IMR-90 (cell line): Measurements from ENCODE around the gene DNMT3A. TPM values are rescaled to one million over a fixed set of nuclear protein-coding genes. Genes with fewer than 3 reads are reported as not detected.

Experiments used
- ATAC-seq: fragments of 200-7000 bp; cut with Tn5 transposase; 2 replicates; pipeline ENCODE4 v1.9.1; 2020; ENCODE audit warnings: low read depth, mild to moderate bottlenecking, moderate library complexity
- BruUV-seq: library from RNA; stranded (reverse); fragments of 400-500 nt; replicated peaks from 2 replicates; lab custom pipeline; 2021; lab: Mats Ljungman, UMichigan
- CTCF ChIA-PET: fragments of 300-600 bp; formaldehyde crosslinking; extraction: SDS; loops from one replicate; lab custom pipeline; 2021; ENCODE audit warnings: antibody characterized with exemption; lab: Yijun Ruan, JAX
- POLR2A ChIA-PET: fragments of 300-600 bp; sonication (Branson Sonifier 250); formaldehyde crosslinking; loops from one replicate; lab custom pipeline; 2022; ENCODE audit warnings: antibody characterized with exemption; ENCODE audit not compliant: unreplicated experiment; lab: Charles Lee
- DNase-seq: peaks from one replicate; pipeline ENCODE4 v3.0.0; 2013
- H2AFZ ChIP-seq: replicated peaks from 2 replicates; pipeline ENCODE3; 2013; ENCODE audit warnings: low read length, mild to moderate bottlenecking; ENCODE audit not compliant: poor library complexity
- H2AK5ac ChIP-seq: 2 replicates; pipeline ENCODE4 v1.6.1; 2013; ENCODE audit warnings: low read depth, low read length, inconsistent platforms
- H2AK9ac ChIP-seq: replicated peaks from 2 replicates; pipeline ENCODE3; 2013; ENCODE audit warnings: mild to moderate bottlenecking, low read depth, low read length, moderate library complexity; ENCODE audit not compliant: poor library complexity
- H2BK120ac ChIP-seq: 2 replicates; pipeline ENCODE4 v1.6.1; 2013; ENCODE audit warnings: low read depth, low read length, inconsistent platforms
- H2BK15ac ChIP-seq: 3 replicates; pipeline ENCODE4 v1.6.1; 2013; ENCODE audit warnings: low read depth, low read length, inconsistent platforms
- H2BK20ac ChIP-seq: 2 replicates; pipeline ENCODE4 v1.6.1; 2013; ENCODE audit warnings: low read depth, mild to moderate bottlenecking, inconsistent platforms, low read length, moderate library complexity
- H2BK5ac ChIP-seq: 2 replicates; pipeline ENCODE4 v1.6.1; 2013; ENCODE audit warnings: mild to moderate bottlenecking, low read depth, low read length, inconsistent platforms; ENCODE audit not compliant: poor library complexity, severe bottlenecking
- H3K14ac ChIP-seq: replicated peaks from 2 replicates; pipeline ENCODE4 v1.6.1; 2013; ENCODE audit warnings: low read depth, low read length, inconsistent platforms
- H3K18ac ChIP-seq: 2 replicates; pipeline ENCODE4 v1.6.1; 2013; ENCODE audit warnings: low read depth, low read length, control low read depth
- H3K23ac ChIP-seq: 2 replicates; pipeline ENCODE4 v1.6.1; 2013; ENCODE audit warnings: low read depth, low read length, inconsistent platforms
- H3K27ac ChIP-seq: 2 replicates; pipeline ENCODE4 v1.5.1; 2013; ENCODE audit warnings: mild to moderate bottlenecking, control low read depth, low read length; ENCODE audit not compliant: insufficient read depth
- H3K27me3 ChIP-seq: 2 replicates; pipeline ENCODE4 v1.6.1; 2013; ENCODE audit warnings: low read length; ENCODE audit not compliant: control insufficient read depth, insufficient read depth
- H3K36me3 ChIP-seq: 2 replicates; pipeline ENCODE4 v1.6.1; 2013; ENCODE audit warnings: low read length, mixed read lengths; ENCODE audit not compliant: control insufficient read depth, insufficient read depth
- H3K4ac ChIP-seq: 2 replicates; pipeline ENCODE4 v1.6.1; 2013; ENCODE audit warnings: low read depth, low read length, inconsistent platforms
- H3K4me1 ChIP-seq: 2 replicates; pipeline ENCODE4 v1.6.1; 2013; ENCODE audit warnings: low read length, mixed read lengths; ENCODE audit not compliant: control insufficient read depth, insufficient read depth
- H3K4me2 ChIP-seq: 2 replicates; pipeline ENCODE4 v1.6.1; 2013; ENCODE audit warnings: low read depth, mild to moderate bottlenecking, control low read depth, low read length, moderate library complexity
- H3K4me3 ChIP-seq: 2 replicates; pipeline ENCODE4 v1.5.1; 2013; ENCODE audit warnings: low read depth, mild to moderate bottlenecking, control low read depth, low read length, moderate library complexity; ENCODE audit not compliant: insufficient read depth
- H3K56ac ChIP-seq: 2 replicates; pipeline ENCODE4 v1.6.1; 2013; ENCODE audit warnings: low read length, inconsistent platforms; ENCODE audit not compliant: insufficient read depth; ENCODE audit errors: extremely low read depth
- H3K79me1 ChIP-seq, 2 experiments: 2 replicates each; pipeline ENCODE4 v1.6.1; 2013; ENCODE audit warnings: low read length in 2 of 2, inconsistent platforms in 1 of 2, low read depth in 1 of 2
- H3K9ac ChIP-seq: 2 replicates; pipeline ENCODE4 v1.6.1; 2013; ENCODE audit warnings: low read depth, low read length, control low read depth
- H3K9me1 ChIP-seq: 2 replicates; pipeline ENCODE4 v1.6.1; 2013; ENCODE audit warnings: low read length, inconsistent platforms; ENCODE audit not compliant: insufficient read depth
- H3K9me3 ChIP-seq: 2 replicates; pipeline ENCODE4 v1.6.1; 2013; ENCODE audit warnings: low read length; ENCODE audit not compliant: control insufficient read depth, insufficient read depth
- H4K20me1 ChIP-seq: 2 replicates; pipeline ENCODE4 v1.6.1; 2013; ENCODE audit warnings: low read length, inconsistent platforms; ENCODE audit not compliant: insufficient read depth
- H4K5ac ChIP-seq: 2 replicates; pipeline ENCODE4 v1.6.1; 2013; ENCODE audit warnings: mild to moderate bottlenecking, low read depth, low read length, control low read depth
- H4K8ac ChIP-seq, 2 experiments: 2 replicates each; pipeline ENCODE4 v1.6.1; 2013; ENCODE audit warnings: low read depth in 2 of 2, low read length in 2 of 2, control low read depth in 1 of 2, inconsistent platforms in 1 of 2
- H4K91ac ChIP-seq: 2 replicates; pipeline ENCODE4 v1.6.1; 2013; ENCODE audit warnings: low read depth, low read length, inconsistent platforms; ENCODE audit not compliant: insufficient read depth
- BHLHE40 ChIP-seq: fragments of 150-350 bp; IDR thresholded peaks from 2 replicates; pipeline ENCODE4 v1.6.1; 2016; ENCODE audit warnings: mild to moderate bottlenecking, low read depth, low read length
- CEBPB ChIP-seq: IDR thresholded peaks from 2 replicates; pipeline ENCODE4 v1.6.1; 2012; ENCODE audit warnings: low read depth, low read length, improper control_type of control experiment
- CHD1 ChIP-seq: IDR thresholded peaks from 2 replicates; pipeline ENCODE4 v1.6.1; 2012; ENCODE audit warnings: low read depth, low read length, improper control_type of control experiment
- CTCF ChIP-seq: conservative IDR thresholded peaks from 2 replicates; pipeline ENCODE4 v1.5.1; 2012; ENCODE audit warnings: mild to moderate bottlenecking, low read depth, low read length, improper control_type of control experiment
- ELK1 ChIP-seq: fragments of 150-350 bp; IDR thresholded peaks from 2 replicates; pipeline ENCODE4 v1.6.1; 2016; ENCODE audit warnings: low read depth, mild to moderate bottlenecking, low read length, moderate library complexity, borderline replicate concordance
- FOS ChIP-seq: fragments of 150-350 bp; IDR thresholded peaks from 2 replicates; pipeline ENCODE4 v1.6.1; 2016; ENCODE audit warnings: low read depth, low read length
- MAFK ChIP-seq: IDR thresholded peaks from 2 replicates; pipeline ENCODE4 v1.6.1; 2012; ENCODE audit warnings: low read depth, low read length, improper control_type of control experiment
- MAZ ChIP-seq: IDR thresholded peaks from 2 replicates; pipeline ENCODE4 v1.6.1; 2012; ENCODE audit warnings: low read depth, mild to moderate bottlenecking, low read length, improper control_type of control experiment, moderate library complexity, borderline replicate concordance
- NFE2L2 ChIP-seq: fragments of 150-350 bp; IDR thresholded peaks from 2 replicates; pipeline ENCODE4 v1.6.1; 2016; ENCODE audit warnings: low read depth, mild to moderate bottlenecking, low read length
- POLR2A ChIP-seq: IDR thresholded peaks from 2 replicates; pipeline ENCODE4 v1.6.1; 2012; ENCODE audit warnings: mild to moderate bottlenecking, low read depth, low read length
- RAD21 ChIP-seq: IDR thresholded peaks from 2 replicates; pipeline ENCODE4 v1.6.1; 2012; ENCODE audit warnings: low read length, improper control_type of control experiment
- RCOR1 ChIP-seq: IDR thresholded peaks from 2 replicates; pipeline ENCODE4 v1.6.1; 2012; ENCODE audit warnings: mild to moderate bottlenecking, low read length, improper control_type of control experiment; ENCODE audit not compliant: insufficient replicate concordance
- RFX5 ChIP-seq: IDR thresholded peaks from 2 replicates; pipeline ENCODE4 v1.8.0; 2012; ENCODE audit warnings: low read depth, mild to moderate bottlenecking, low read length, moderate library complexity
- SMC3 ChIP-seq: fragments of 150-350 bp; IDR thresholded peaks from 2 replicates; pipeline ENCODE4 v1.6.1; 2016; ENCODE audit warnings: low read depth, mild to moderate bottlenecking, antibody characterized with exemption, low read length, moderate library complexity
- USF2 ChIP-seq: fragments of 150-350 bp; IDR thresholded peaks from 2 replicates; pipeline ENCODE4 v1.6.1; 2017; ENCODE audit warnings: mild to moderate bottlenecking, antibody characterized with exemption, low read length, low read depth
- WGBS, 2 experiments: methylation state at CpG; one replicate each; pipeline versions ENCODE4 v1.1.5 to v1.1.7; 2013; ENCODE audit warnings: missing lambda C conversion rate in 2 of 2; ENCODE audit not compliant: insufficient read length in 1 of 2; ENCODE audit errors: extremely low coverage in 2 of 2; 5-methylcytosine and 5-hydroxymethylcytosine counted together
- dilution Hi-C: fragments of 300-500 bp; cut with HindIII; formaldehyde crosslinking; loops from one replicate; pipeline ENCODE4 v1.14.3; 2018; ENCODE audit warnings: low sequenced_read_pairs; ENCODE audit not compliant: unreplicated experiment
- in situ Hi-C: fragments of 300-500 bp; cut with MboI; formaldehyde crosslinking; loops from 3 replicates; pipeline ENCODE4 v1.14.3; 2019; ENCODE audit warnings: low sequenced_read_pairs, inconsistent platforms, mixed read lengths
- intact Hi-C: fragments of 100-400 bp; cut with micrococcal nuclease; formaldehyde crosslinking; loops from 2 replicates; pipeline ENCODE4 v1.10.0; 2022
- polyA plus RNA-seq, 3 experiments: library from polyadenylated mRNA; depleted of rRNA; stranded (reverse); fragments of >200 nt; gene quantifications; 2 replicates each; pipeline ENCODE4 v1.2.3, GENCODE V29; 2012; ENCODE audit warnings: low replicate concordance in 1 of 3
- total RNA-seq: library from RNA; depleted of rRNA; stranded (reverse); fragments of >200 nt; gene quantifications from 2 replicates; pipeline ENCODE4 v1.2.3, GENCODE V29; 2012

The DNMT3A gene
- total and polyA plus RNA-seq, 2 of the 4 experiments (the other 2 are of a cell fraction) = 4.4 to 9.7 TPM

GRCh38 chr2:25258847-25259736 is 82.6 kb downstream of the DNMT3A start:
- intact Hi-C loops (loop anchor here (10.0 kb wide), 1 partner anchor 306 kb away; no protein-coding TSS in a partner anchor), in situ Hi-C loops (no loop called here), dilution Hi-C loops (no loop called here)
- no peaks in the 10 kb centered on the region for H4K20me1 ChIP-seq
- H3K9me1 ChIP-seq = no peaks in the 10 kb centered on the region
- H3K79me1 ChIP-seq = no peaks in the 10 kb centered on the region
- H3K14ac ChIP-seq = no peak overlapping the region
- peaks cover 30% of the 10 kb centered on the region for H3K36me3 ChIP-seq
- CTCF ChIA-PET = no interaction called here
- H3K23ac ChIP-seq = no peak overlapping the region
- H2BK120ac ChIP-seq = no peak overlapping the region
- BruUV-seq = no TSS peak
- H3K27ac ChIP-seq = no peak overlapping the region
- H2AK9ac ChIP-seq = no peak overlapping the region
- H4K91ac ChIP-seq = no peak overlapping the region
- WGBS, 2 experiments = no CpG with 5 or more reads among the region's 9 CpGs
- no peak overlapping the region for H2AFZ ChIP-seq
- no peak overlapping the region for H2AK5ac ChIP-seq
- no peak for ATAC-seq
- no peak overlapping the region for H2BK15ac ChIP-seq
- H3K56ac ChIP-seq = no peak overlapping the region
- no peak overlapping the region for H2BK20ac ChIP-seq
- no peak overlapping the region for H3K4me3 ChIP-seq
- DNase-seq = no peak
- H3K4me2 ChIP-seq = no peak overlapping the region
- H3K4me1 ChIP-seq = peaks cover 6% of the 10 kb centered on the region
- no peaks in the 10 kb centered on the region for H3K9me3 ChIP-seq
- H3K18ac ChIP-seq = no peak overlapping the region
- POLR2A ChIA-PET = no interaction called here
- no peak overlapping the region for H2BK5ac ChIP-seq
- H3K27me3 ChIP-seq = no peaks in the 10 kb centered on the region
- no peak overlapping the region for H4K5ac ChIP-seq
- H3K9ac ChIP-seq = no peak overlapping the region
- H3K4ac ChIP-seq = no peak overlapping the region
- no peak overlapping the region for H4K8ac ChIP-seq
- TF ChIP-seq CTCF (no peak), FOS (no peak), MAZ (no peak), BHLHE40 (no peak), MAFK (no peak), RCOR1 (no peak), RAD21 (no peak), CHD1 (no peak), SMC3 (no peak), NFE2L2 (no peak), POLR2A (no peak), RFX5 (no peak), ELK1 (no peak), CEBPB (no peak), USF2 (no peak)
